ENCODE measurements around the gene PRKN.

The PRKN gene

GRCh38 chr6:161943561-161943960 is 784.0 kb downstream of the PRKN start:
- FAIRE-seq (no peak), DNase-seq (ENCODE audit: insufficient read length, low spot score) (no peak)
- TF ChIP-seq POLR2A (IDR thresholded peaks at IDR 0.05; ENCODE audit: low read depth, low read length), result no peak

- no peak for FAIRE-seq
- no peak for TF ChIP-seq POLR2A (IDR thresholded peaks at IDR 0.05; ENCODE audit: low read depth, low read length)
- DNase-seq (ENCODE audit: insufficient read length, low spot score), result no peak
These were observed 786.0 kb downstream of the PRKN start for GRCh38 chr6:161941565-161941964.

DNA sequence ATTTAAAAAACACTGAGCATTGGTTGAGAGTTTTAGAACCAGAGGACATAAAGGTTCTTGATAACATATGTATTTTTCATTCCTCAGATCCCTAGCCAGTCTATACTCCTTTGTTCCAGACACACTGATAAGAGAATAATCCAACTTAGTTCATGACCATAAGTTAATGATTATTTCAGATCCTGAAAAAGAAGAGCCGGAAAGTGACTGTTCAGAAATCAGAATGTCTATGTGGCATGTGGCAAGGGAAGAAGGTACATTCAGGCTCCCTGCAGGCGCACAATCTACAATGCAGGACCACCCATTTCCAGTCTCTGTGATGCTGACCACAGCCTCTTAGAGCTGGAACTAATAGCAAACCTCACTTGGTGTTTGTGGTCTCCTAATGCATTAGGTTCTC is 787.0 kb downstream of the PRKN start:
- no peak for FAIRE-seq
- TF ChIP-seq POLR2A (IDR thresholded peaks at IDR 0.05; ENCODE audit: low read depth, low read length), result no peak
- DNase-seq (ENCODE audit: insufficient read length, low spot score), result no peak

DNA sequence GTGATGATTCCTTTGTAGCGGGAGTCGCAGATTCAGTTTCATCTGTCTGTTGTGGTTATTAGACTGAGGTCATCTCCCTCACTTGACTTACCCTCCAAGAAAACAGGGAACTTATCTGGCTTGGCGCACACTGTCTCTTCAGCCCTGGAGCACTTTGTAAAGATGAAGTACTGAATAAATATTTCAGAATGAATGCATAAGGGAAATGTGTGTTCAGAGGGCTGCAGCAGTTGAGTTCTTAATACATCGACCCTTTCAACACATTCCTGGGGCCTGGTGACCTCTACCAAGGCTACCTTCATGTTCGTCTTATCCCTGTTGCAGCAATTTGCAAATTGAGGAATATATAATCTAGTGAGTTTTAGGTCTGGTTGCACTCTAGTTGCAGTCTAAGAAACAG is 801.2 kb downstream of the PRKN start:
- no peak for TF ChIP-seq POLR2A (IDR thresholded peaks at IDR 0.05; ENCODE audit: low read depth, low read length)
- DNase-seq (ENCODE audit: insufficient read length, low spot score) (no peak), FAIRE-seq (no peak)

DNA sequence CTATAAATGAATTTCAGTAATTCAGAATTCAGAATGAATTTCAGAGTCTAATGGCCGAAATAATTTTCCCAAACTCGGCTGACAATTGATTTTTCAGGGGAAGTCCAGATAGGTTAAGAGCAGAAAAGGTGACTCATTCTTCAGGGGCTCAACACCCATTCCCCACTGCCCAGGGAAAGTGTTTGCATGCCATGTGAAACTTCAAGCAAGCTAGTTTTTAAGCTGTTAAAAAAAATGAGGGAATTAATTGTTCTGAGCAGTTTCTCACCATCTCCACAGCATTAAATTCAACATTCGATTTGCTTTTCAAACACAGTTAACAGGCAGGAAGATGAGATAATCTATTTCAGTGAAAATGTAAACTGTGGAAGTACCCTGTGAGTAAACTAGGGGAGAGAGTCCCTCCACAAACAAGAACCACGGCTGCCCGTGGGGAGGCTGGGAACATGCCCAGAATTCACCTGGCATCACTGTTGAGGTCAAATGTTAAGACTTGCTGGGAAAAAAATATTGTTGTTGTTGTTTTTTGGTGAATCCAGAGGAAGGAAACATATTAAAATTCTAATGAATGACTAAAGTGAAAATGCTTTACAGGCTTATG is 803.0 kb downstream of the PRKN start:
- FAIRE-seq, result no peak
- TF ChIP-seq POLR2A (IDR thresholded peaks at IDR 0.05; ENCODE audit: low read depth, low read length), result no peak
- DNase-seq (ENCODE audit: insufficient read length, low spot score), result no peak

GRCh38 chr6:161922631-161923119 is 804.9 kb downstream of the PRKN start:
- FAIRE-seq (peak; percentile 94), DNase-seq (ENCODE audit: insufficient read length, low spot score) (peak; percentile 25)
- no peak for TF ChIP-seq POLR2A (IDR thresholded peaks at IDR 0.05; ENCODE audit: low read depth, low read length)

DNA sequence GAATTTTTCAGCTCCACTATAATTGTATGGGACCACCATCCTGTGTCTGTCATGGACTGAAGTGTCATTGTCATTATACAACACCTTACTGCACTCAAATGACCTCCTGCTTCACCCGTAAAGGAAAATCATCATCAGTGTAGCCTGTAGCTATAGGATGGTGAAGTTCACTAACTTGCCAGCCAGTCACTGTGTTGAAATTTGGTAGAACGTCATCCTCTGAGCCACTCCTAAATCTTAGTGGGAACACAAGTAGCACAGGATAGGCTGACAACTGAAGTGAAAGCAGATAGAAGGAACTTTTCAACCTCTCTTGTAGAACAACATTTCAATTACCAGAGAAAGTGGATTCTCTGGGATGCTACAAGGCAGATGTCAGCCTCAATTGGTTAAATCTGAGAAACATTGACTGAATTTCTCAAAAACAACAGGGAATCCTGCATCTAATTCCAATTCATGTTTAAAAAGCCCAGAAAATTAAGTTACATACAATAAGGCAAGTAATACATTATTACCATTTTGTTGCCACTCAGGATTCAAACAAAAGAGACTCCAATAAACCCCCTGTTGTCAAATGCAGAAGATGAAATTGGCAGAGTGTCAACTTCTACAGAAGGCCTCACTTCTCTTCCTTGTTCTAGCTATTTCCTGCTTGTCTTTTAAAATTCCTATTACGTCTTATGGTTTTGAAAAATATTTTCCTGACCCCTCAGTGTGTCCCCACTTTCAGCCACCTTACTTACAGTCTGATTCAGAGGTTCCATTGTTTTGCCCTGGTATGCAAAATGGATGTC is 805.8 kb downstream of the PRKN start:
- TF ChIP-seq POLR2A (IDR thresholded peaks at IDR 0.05; ENCODE audit: low read depth, low read length), result no peak
- FAIRE-seq (no peak), DNase-seq (ENCODE audit: insufficient read length, low spot score) (no peak)

DNA sequence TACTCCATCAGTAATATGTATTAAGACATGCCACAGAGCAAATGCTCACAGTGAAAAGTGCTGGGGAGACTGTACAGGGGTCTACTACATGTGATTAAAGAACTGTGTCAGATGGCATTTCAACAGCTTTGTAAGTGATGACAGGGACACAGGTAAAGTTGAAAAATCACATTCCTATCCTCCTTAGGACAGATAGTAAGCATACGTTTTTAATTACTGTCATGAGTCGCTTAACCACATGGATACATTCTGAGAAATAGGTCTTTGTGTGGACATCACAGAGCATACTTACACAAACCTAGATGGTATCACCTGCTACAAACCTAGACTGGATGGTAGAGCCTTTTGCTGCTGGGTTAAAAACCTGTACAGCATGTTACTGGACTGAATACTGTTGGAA is 807.9 kb downstream of the PRKN start:
- FAIRE-seq (no peak), DNase-seq (ENCODE audit: insufficient read length, low spot score) (no peak)
- TF ChIP-seq POLR2A (IDR thresholded peaks at IDR 0.05; ENCODE audit: low read depth, low read length), result no peak

DNA sequence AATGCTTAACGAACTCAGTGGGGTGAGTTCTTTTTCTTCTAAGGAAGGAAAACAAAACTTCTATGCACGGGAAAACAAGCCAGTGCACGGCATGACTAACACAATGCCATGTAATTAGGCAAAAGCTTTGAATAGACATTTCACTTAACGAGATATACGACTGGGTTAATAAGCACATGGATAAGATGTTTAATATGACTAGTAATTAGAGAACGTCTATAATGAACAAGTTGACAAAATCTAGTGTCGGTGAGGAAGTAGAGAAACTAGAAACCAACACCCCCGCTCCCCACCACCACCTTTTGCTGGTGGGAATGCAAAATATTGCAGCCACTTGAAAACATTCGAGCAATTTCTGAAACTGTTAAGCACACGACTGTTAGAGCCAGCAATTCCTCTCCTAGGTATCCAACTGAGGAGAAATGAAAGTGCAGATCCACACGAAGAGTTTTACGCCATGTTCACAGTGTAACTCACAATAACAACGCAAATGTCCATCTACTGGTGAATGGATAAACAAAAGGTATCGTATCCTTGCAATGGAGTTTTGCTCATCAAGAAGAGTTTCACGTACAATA is 808.8 kb downstream of the PRKN start:
- DNase-seq (ENCODE audit: insufficient read length, low spot score), result no peak
- no peak for FAIRE-seq
- no peak for TF ChIP-seq POLR2A (IDR thresholded peaks at IDR 0.05; ENCODE audit: low read depth, low read length)

- FAIRE-seq (no peak), DNase-seq (ENCODE audit: insufficient read length, low spot score) (no peak)
- TF ChIP-seq POLR2A (IDR thresholded peaks at IDR 0.05; ENCODE audit: low read depth, low read length), result no peak
These were observed 809.4 kb downstream of the PRKN start for GRCh38 chr6:161918109-161918531.

GRCh38 chr6:161917645-161918044 is 809.9 kb downstream of the PRKN start:
- FAIRE-seq (peak; percentile 30), DNase-seq (ENCODE audit: insufficient read length, low spot score) (peak; percentile 13)

DNA sequence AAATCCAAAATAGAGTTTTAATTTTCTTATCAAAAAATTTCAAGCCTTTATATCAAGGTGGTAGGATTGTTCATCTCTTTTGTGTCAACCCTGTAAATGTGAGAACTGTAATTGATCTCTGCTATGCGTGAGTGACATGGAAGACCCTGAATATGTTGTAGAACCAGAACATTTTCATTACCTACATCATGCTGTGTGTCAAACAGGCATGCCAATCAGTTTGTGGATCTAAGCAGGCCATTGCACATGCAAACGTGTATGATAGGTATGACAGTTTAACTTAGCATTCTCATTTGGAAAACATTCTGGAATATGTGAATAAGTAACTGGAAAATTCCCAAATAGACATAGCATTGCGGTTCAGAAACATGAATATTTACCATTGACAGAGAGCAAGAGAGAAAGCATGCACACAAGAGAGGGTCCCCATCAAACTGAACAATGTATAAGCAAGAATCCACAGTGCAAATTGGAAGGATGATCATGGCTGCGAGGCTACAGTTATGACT is 812.1 kb downstream of the PRKN start:
- FAIRE-seq (no peak), DNase-seq (ENCODE audit: insufficient read length, low spot score) (no peak)
- TF ChIP-seq POLR2A (IDR thresholded peaks at IDR 0.05; ENCODE audit: low read depth, low read length), result no peak

More at GRCh38 chr6:161917645-161918044, 809.9 kb downstream of the PRKN start:
- no peak for TF ChIP-seq POLR2A (IDR thresholded peaks at IDR 0.05; ENCODE audit: low read depth, low read length)

- TF ChIP-seq POLR2A (IDR thresholded peaks at IDR 0.05; ENCODE audit: low read depth, low read length), result no peak
- DNase-seq (ENCODE audit: insufficient read length, low spot score) (no peak), FAIRE-seq (no peak)
These were observed 818.7 kb downstream of the PRKN start for GRCh38 chr6:161908872-161909271.

GRCh38 chr6:161906571-161906970 is 821.0 kb downstream of the PRKN start:
- FAIRE-seq (no peak), DNase-seq (ENCODE audit: insufficient read length, low spot score) (no peak)
- no peak for TF ChIP-seq POLR2A (IDR thresholded peaks at IDR 0.05; ENCODE audit: low read depth, low read length)
